Nephron progenitor cell (in vitro differentiated cells): ENCODE measurements around the gene INPP4B.

Source experiments
- DNase-seq: peaks from one replicate; pipeline ENCODE4 v3.0.0; 2021
- H3K27ac Mint-ChIP-seq: 2 replicates; pipeline ENCODE4 v1.8.0; 2021; ENCODE audit warnings: mild to moderate bottlenecking, moderate library complexity, mixed read lengths
- H3K27me3 Mint-ChIP-seq: 2 replicates; pipeline ENCODE4 v1.8.0; 2021; ENCODE audit warnings: mild to moderate bottlenecking, low read depth, mixed read lengths; ENCODE audit not compliant: poor library complexity
- H3K36me3 Mint-ChIP-seq: 2 replicates; pipeline ENCODE4 v1.8.0; 2021; ENCODE audit warnings: low read depth, mixed read lengths
- H3K4me1 Mint-ChIP-seq: 2 replicates; pipeline ENCODE4 v1.8.0; 2021; ENCODE audit warnings: mixed read lengths
- H3K4me3 Mint-ChIP-seq: 2 replicates; pipeline ENCODE4 v1.8.0; 2021; ENCODE audit warnings: mild to moderate bottlenecking, moderate library complexity, mixed read lengths
- H3K9me3 Mint-ChIP-seq: 2 replicates; pipeline ENCODE4 v1.8.0; 2021; ENCODE audit warnings: mild to moderate bottlenecking, moderate library complexity, mixed read lengths
- TF ChIP-seq, protein P1 (sequence below): fragments of 200-600 bp; sonication (generic); IDR thresholded peaks from 2 replicates; pipeline ENCODE4 v1.5.0; 2021; ENCODE audit warnings: antibody characterized with exemption

Gene INPP4B

GRCh38 chr4:142700531-142700930 lies 145.6 kb downstream of the INPP4B start:
- Mint-ChIP-seq H3K9me3 (no peaks in the 10 kb centered on the region), H3K4me3 (no peak overlapping the region), H3K27ac (no peak overlapping the region), H3K4me1 (peaks cover 11% of the 10 kb centered on the region), H3K36me3 (no peaks in the 10 kb centered on the region), H3K27me3 (peaks cover 2% of the 10 kb centered on the region)
- no peak for DNase-seq
- TF ChIP-seq, protein P1, sequence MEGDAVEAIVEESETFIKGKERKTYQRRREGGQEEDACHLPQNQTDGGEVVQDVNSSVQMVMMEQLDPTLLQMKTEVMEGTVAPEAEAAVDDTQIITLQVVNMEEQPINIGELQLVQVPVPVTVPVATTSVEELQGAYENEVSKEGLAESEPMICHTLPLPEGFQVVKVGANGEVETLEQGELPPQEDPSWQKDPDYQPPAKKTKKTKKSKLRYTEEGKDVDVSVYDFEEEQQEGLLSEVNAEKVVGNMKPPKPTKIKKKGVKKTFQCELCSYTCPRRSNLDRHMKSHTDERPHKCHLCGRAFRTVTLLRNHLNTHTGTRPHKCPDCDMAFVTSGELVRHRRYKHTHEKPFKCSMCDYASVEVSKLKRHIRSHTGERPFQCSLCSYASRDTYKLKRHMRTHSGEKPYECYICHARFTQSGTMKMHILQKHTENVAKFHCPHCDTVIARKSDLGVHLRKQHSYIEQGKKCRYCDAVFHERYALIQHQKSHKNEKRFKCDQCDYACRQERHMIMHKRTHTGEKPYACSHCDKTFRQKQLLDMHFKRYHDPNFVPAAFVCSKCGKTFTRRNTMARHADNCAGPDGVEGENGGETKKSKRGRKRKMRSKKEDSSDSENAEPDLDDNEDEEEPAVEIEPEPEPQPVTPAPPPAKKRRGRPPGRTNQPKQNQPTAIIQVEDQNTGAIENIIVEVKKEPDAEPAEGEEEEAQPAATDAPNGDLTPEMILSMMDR = no peak

DNA sequence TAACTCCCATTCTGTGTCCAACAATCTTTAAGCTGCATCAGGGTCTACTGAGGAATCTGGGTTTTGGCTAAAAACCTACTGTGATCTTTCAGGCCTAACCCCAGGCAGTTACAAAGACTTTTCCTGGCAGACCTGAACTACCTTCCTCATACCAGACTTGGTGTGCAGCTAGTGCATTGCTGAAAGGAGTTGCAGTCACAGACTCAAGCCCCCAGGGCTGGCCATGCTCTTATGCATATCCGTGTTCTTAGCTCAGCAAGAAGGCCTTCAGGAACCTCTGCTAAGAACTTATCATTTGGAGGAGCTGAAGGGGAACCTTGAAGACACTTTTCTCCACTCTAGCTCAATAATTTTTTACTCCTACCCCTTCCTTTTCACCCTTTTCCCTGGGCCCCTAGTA lies 147.5 kb downstream of the INPP4B start:
- Mint-ChIP-seq H3K4me1 (peaks cover 11% of the 10 kb centered on the region), H3K9me3 (no peaks in the 10 kb centered on the region), H3K4me3 (no peak overlapping the region), H3K36me3 (no peaks in the 10 kb centered on the region), H3K27ac (no peak overlapping the region), H3K27me3 (peaks cover 2% of the 10 kb centered on the region)
- TF ChIP-seq, protein P1 = no peak
- DNase-seq = no peak

DNA sequence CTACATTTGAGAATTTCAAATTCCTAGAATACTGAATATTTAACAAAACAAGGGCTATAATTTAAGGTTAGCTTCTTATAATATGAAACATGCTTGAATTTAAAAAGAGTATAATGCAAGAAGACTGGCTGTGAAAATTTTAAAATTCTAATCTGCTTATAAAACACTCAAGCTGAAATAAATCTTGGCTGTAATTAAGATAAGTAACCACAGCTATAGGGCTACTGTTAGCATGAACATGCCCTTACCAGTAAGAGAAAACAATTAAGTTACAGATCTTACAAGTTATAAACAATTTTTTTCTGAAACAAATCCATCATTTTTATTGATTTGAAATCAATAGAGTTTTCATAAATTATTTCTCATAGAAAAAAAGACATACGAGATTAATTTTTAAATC lies 148.2 kb downstream of the INPP4B start:
- Mint-ChIP-seq H3K36me3 (no peaks in the 10 kb centered on the region), H3K4me1 (peaks cover 11% of the 10 kb centered on the region), H3K9me3 (no peaks in the 10 kb centered on the region), H3K27me3 (peaks cover 2% of the 10 kb centered on the region), H3K27ac (no peak overlapping the region), H3K4me3 (no peak overlapping the region)
- TF ChIP-seq, protein P1 = no peak
- no peak for DNase-seq

GRCh38 chr4:142697320-142697719 lies 148.8 kb downstream of the INPP4B start:
- TF ChIP-seq, protein P1 = no peak
- peaks cover 11% of the 10 kb centered on the region for H3K4me1 Mint-ChIP-seq
- no peak overlapping the region for H3K4me3 Mint-ChIP-seq

DNA sequence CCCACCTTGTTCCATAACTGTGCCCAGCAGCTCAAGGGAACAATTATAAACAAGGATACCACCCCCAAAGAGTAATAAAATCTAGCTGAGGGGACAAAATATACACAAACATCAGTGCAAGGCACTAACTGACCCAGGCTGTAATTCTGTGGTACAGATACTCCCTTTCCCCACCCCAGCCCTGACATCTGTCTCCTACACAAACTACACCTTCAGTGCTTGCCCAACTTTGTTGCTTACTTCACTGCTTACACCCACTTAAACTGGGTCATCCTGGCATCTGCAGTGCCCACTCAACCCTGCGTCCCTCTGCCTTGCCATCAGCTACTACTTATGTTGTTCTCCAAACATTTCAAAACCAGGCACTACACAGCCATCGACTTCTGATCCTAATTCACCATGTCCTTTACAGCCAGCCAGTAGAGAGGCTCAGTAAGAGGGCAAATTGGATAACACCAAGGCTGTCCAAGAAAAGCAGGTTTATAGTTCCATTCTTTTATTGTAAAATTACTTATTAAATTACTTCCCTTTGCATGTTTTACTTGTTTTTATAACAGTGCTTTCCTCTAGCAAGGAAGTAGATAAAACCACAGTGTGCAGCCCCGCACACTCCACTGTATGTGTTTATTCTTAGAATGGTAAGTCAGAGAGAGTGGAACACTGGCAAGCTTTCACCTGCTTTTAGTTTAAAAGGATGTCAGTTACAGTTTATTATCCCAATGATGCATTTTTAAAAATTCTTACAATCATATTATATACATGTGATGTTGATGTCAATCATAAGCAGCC lies 149.6 kb downstream of the INPP4B start:
- H3K36me3 Mint-ChIP-seq = no peaks in the 10 kb centered on the region
- no peak for DNase-seq
- H3K4me3 Mint-ChIP-seq = no peak overlapping the region
- H3K9me3 Mint-ChIP-seq = no peaks in the 10 kb centered on the region
- peaks cover 2% of the 10 kb centered on the region for H3K27me3 Mint-ChIP-seq
- TF ChIP-seq, protein P1 = no peak
- H3K27ac Mint-ChIP-seq = peak overlapping the region; percentile 41
- H3K4me1 Mint-ChIP-seq = peaks cover 17% of the 10 kb centered on the region

More at GRCh38 chr4:142697320-142697719, 148.8 kb downstream of the INPP4B start:
- no peak overlapping the region for H3K27ac Mint-ChIP-seq
- peaks cover 2% of the 10 kb centered on the region for H3K27me3 Mint-ChIP-seq
- no peaks in the 10 kb centered on the region for H3K9me3 Mint-ChIP-seq
- H3K36me3 Mint-ChIP-seq = no peaks in the 10 kb centered on the region
- no peak for DNase-seq
